Measurements from ENCODE around the gene ATP10A. TPM values are rescaled to one million over a fixed set of nuclear protein-coding genes. Genes with fewer than 3 reads are reported as not detected.

The ATP10A gene
- total RNA-seq, 1 donor from 2014 or later, result 0.17 TPM

DNA sequence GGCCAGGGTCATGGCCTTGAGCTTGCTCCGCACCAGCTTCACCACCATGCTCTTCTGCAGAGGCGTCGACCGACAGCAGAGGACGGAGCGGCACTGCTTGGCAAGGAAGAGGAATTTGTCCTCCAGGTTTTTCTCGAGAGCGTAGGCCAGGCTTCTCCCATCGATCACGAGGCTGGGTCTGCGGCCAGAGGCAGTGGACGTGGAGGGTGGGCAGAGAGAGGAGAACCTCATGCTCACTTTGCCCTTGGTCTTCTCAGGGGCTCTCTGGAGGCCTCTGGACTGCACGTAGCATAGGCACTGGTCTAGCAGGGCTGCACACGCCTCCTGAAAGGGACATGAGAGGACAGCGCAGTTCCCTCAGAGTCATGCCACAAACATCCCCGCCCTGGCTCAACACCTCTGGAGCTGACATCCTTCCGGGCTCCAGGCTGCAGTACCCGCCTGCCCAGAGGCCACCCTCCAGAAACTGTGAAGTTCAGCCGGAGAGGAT is 168.3 kb downstream of the ATP10A start:
- DNase-seq, result no peak

DNA sequence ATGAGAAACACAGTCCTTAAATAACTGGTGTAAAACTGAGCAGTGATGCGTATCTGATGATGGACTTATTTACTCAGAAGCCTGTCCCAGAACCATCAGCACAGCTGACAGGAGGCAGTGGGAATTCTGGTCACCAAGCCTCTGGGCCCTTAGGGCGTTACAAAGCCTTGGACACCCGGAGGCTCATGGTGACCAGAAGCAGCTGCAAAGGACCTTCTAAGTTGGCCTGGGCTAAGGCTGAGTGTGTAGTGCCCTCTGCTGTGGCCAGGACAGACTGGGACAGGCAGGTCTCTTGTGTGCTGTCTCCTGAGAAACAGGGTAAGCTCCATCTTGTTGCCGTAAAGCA is 168.9 kb downstream of the ATP10A start:
- DNase-seq, result no peak

DNA sequence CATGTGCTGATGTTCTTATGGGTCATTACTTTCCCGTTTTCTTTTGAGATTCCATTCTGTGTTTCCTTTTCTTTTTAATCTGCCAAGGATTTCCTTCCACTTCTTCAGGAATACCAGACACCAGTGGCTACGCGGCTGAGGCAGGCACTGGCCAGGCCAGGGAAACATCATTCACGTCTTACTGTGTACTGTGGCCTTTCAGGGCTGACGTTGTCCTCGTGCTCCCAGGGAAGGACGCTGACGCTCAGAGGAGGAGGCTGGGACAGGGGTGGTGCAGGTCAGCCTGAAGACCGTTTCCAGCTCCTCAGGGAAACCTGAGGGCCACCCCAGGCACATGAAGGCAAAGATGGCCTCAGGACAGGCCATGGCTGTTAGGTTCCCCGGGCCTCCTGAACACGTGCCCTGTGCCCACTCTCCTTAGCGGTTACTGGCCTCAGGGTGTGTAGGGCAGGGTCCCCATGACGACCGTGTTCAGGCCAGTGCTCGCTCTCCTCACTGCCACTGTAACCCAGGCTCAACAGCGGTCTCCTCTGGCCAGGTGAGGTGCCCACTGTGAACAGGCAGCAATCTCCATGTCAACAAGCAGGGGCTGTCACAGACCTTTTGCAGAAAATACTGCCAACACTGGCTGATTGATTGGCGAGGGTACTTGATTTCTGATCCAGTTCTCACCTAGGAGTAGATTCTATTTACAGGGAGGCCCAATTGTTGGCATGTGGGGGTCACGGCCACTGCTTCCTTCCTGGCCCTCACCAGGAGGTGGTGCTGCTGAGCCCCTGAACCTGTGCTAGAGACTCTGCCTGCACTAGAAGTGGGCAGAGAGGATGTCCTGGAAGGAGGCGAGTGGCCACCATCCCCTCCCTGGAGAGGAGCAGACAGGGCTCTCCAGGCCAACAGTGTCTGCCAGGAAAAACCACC is 169.5 kb downstream of the ATP10A start:
- DNase-seq, result no peak

DNA sequence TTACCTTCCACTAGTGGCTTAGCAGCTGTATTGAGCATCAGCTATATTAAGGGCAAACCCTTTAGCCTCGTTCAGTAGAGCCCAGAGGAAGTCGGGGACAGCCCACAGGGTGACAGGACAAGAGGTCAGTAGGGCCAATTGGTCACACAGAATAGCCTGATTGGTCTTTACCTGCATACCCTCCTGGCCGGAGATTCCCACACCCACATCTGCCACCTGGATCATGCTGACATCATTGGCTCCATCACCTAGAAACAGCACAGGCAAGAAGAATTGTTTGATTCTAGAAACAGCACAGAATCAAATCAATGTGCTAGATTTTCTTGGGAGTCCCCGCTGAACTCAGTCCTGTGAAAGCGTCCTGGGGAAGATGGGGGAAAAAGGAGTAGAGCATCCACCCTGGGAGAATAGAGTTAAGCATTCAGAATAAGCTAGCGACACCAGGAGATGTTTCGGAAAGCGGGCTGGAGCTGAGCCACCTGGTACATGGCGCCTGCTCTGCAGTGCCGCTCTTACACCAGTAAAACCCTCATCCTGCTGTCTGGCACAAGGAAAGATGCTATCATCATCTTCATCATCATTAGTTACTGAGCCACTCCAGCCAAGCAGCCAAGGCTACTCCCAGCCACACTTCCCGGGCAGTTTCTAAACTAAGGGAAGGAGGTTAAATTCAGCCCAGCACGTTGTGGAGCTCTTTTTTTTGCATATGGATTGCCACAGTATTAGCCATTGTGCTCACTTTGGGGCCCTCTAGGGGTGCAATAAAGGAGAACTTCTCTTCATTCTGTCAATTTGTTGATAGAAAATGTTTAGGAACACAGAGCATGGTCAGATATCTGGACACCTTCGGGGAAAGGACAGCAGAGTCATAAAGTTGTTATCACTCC is 171.3 kb downstream of the ATP10A start:
- no peak for DNase-seq

DNA sequence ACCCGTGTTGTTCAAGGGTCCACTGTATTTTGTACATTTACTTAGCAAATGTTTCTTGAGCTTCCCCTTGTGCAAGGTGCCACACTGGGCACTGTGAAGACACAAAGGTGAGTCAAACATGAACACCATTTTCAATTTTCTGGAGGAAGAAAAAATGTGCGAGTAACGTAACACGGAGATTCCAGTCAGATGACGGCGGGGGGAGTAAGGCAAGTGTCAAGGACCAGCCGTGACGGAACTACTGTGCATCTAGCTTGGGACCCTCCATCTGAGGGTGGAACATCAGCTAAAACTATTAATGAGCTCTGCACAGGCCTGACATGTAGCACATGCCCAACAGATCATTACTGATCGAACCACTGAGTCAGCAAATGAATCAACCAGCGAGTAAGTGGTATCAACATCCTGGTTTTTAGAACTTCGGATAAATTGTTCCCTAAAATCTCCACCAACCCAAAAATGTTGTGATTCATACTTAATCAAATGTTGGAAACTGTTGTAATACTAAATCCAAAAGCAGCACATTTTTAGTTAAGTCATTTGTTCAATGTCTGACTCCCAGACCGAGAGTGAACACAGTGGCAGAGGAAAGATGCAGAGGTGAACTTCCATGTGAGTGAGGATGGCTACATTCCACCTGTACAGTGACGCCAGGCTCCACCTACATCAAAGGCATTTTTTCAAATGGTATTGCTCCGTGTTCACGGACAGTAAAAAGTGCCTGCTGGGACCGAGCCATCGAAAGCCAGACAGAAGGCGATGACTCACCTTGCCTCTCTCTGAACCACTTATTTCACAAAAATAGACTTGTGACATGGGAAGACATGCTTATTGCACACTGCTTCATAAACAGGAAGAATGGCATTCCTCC is 172.2 kb downstream of the ATP10A start:
- no peak for DNase-seq

DNA sequence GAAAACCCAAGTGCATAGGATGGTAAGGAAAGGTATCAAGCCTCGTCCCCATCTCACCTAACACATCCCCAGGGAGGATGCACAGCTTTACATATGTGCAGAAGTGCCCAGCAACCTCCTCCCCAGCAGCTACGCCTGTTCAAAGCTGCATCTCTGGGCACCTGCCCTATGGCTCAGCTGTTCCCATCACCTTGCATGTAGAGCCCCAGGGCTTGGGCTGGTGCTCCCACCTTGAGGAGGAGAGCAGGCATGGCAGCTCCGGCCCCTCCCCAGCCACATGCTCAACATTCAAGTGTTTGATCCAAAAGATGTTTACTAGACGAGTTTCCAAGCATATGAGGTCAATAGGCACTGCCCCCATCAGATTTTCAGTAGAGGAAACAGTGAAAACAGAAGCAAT is 173.5 kb downstream of the ATP10A start:
- DNase-seq, result no peak

DNA sequence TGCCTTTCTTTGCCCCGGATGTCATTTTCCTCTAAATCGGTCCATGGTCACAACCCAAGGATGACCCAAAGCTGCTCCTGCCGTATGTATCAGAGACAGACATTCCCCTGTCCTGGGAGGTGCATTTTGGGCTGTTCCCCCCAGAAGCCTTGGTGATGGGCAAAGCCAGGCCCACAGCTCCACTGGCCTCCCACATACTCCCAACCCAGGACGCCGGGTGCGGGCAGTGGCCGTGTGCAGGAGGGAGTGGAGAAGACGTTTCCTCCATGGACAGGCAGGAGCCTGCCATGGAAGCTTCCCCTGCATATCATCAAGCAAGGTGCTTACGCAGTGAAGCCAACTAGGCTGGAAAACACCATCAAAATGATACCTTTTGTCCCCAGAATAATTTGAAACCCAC is 175.0 kb downstream of the ATP10A start:
- no peak for DNase-seq

DNA sequence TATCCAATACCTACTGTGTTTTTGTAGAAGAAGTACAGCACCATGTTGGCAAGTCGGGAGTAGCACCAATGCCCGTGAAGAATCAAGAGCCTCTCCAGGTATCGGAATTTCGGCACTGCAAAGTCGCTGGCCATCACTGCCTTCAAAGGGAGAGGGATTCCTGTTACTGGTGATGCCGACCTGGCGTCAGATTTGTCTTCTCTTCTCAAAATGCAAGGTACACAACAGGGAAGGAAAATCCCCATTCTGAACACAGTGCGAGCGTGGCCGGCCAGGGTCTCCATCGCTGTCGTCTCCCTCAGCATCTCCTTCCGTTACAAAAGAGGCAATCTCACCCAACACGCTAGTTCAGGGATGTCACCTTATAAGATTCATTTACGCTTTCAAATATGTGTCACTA is 175.4 kb downstream of the ATP10A start:
- no peak for DNase-seq

DNA sequence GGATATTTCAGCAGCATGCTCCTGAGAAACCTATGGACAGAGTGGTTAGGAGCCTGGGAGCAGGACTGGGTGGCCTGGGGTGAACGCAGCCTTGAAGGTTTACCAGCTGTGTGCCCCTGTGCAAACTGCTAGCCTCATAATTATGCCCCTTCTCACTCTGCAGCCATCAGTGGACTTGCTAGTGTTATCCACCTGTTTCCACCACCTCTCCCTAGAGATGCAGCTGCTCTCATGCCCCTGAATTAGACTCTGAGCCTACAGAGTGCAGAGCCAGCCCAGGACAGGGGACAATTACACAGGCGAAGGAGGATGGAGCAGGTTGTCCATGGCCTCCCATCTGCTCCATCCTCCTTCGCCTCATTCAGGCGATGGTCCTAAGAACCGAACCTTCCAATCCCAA is 175.9 kb downstream of the ATP10A start:
- DNase-seq, result no peak

DNA sequence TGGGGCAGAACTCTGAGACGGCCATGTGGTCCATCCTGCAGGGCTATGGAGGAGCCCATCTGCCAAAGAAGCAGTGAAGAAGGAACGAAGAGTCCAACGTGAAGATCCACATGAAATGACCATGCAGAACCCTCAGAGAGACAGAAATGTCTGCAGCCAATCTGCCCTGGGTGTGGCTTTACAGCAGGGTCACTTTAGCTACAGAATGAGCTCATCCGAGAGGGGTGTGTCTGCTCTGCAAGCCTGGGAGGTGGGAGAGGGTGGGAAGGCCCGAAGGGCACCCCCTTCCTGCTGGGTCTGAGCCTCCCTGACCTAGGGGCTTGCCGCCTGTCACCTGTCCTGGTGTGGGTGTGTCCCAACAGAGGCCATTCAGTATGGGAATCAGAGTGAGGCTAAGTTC is 176.3 kb downstream of the ATP10A start:
- DNase-seq, result no peak

DNA sequence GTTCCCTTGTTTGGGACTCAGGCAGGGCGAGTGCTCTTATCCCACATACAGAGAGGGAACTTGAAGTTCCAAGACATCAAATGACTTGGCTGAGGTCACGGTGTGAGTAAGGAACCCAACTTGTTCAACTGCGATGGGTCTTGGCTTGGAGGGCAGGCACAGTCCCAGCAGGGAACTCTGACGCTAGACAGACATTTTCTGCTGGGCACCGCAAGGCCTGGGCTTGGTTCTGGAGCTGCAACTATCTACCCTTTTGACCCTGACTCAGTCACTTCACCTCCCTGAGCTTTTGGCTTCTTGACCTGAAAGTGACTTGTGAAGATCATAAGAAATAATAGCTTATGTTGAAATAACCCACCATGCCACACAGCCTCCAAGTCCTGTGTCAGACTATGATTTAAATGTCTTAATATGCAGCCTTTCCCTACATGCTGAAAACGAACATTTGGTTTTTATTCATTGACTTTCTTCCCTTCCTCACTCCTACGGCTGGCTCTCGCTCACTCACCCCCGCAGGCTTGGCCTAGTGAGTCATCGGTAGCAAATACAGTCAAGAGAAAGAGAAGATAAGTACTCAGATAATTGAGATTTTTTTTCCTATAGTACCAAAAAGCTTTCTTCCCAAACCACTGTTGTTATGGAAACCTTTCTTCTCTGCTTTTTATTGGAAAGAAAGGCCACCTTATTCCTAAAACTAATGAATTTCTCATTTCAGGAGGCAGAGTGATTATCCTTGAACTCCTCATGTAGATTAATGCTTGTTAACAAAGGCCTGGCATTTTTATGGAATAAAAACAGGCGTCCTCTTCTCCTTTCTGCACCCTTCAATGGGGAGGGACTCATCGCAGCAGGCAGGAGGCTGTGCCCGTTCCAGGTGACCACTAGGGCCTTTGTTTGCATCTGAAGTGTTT is 178.4 kb downstream of the ATP10A start:
- DNase-seq, result no peak

DNA sequence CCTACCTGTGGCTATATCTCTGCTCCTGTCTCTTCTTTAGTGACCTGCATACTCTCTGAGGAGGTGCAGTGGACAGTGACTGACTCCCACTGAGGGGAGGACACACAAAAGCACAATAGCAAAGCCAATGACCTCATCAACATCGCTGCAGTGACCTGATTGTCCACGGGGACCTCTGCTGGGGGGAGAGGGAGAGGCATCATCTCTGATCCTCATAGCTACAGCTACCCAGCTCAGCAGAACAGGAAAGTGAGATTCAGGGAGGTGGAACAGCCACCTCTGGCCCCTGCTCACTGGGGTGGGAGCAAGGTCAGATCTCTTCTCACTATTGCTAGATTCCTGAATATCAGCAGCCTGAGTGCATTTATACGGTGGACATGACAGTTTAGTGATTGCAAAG is 179.2 kb downstream of the ATP10A start:
- no peak for DNase-seq

DNA sequence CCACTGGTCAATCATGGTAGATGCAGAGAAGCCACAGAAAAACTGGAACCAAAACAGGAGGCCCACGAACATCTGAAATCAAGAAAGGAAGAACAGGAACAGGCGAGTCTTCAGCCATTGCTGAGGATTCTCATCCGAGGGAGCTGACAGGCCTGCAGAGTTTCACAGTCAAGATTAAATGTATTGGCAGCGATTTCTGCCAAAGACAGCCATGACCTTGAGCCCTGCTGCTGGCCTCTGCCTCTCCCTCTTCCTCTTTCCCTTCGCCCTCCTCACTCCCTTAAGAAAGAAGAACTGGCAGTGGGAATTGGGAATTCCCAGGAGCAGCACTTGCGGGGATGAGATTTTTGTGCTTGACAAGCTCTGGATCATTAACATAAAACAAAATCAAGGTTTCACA is 179.7 kb downstream of the ATP10A start:
- no peak for DNase-seq

DNA sequence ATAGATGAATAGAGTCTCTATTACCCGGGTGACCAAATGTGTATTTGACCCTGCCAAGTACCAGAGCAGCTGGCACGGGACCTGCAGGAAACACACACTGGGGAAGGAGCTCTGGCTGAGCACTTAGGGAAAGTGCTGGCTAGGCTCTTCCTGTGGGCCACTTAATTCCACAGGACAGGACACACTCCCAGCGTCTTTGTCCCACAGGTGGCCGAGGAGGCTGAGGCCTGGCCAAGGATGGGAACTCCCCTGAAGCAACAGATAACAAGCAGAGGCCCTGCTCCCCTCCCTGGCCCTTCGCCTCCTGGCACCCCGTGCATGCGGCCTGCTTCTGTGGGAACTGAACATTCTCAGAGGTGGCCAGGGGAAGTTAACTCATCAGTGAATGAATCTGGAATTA is 180.8 kb downstream of the ATP10A start:
- no peak for DNase-seq

DNA sequence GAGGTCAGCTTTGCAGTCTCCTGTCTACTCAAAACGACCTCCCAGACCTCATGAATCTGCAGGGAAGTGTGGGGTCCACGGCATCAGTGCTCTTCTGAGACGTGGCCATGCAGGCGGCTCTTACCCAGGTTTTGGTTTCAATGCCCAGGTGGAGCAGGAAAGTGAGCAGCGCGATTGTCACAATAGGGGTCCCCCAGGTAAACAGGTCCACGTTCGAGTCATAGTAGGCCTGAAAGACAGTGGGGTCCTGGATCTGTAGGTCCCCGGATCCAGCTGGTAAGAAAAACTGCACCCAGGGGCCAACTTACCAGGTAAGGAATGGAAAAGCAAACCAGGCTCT is 182.5 kb downstream of the ATP10A start:
- DNase-seq, result no peak

DNA sequence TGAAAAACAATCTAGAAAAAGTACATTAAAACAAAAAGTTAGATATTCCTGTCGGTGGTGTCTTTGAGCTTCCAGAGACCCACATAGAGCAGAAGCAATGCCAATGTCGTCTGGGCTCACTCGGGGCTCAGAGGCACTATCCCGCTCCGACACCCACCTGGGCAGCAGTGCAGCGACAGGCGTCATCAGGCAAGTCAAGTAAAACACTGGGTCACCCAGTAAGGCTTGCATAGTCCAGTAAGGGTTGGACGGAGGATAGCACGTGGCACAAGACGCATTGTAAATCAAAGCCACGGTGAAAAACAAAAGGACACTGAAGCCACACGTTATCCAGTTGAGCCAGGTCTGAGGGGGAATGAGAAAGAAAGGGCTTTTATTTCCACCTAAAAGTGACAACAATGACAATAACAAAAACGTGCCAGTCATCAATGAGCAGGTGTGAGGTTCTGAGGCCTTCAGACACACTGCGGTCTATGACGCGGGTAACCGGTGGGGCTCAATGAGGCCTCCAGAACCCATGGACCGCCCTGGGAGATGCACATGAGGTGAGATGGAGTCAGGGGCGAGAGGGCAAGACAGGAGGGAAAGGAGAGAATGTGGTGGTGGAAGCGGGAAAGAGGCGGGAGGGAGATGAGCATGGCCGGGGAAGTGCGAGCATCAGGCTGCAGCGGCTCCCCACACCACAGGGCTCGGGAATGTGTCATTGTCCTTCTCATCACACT is 183.0 kb downstream of the ATP10A start:
- no peak for DNase-seq

DNA sequence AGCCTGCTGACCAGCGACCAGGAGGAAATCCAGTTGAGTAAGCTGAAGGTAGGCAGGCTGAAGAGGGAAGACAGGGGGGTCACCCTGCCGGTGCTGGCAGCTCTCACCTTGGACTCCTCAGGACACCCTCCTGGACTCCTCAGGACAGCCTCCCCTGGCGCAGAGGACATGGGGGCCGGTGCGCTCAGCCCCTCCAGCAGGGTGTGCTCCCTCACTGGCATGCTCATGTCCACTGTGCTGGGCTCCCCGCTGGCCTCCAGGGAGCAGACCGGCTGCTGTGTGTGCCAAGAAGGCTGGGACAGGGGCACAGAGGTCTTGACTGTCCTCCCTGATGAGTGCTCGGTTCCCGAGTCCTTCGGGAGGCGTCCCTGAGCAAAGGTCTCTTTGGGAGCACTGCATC is 183.6 kb downstream of the ATP10A start:
- no peak for DNase-seq

DNA sequence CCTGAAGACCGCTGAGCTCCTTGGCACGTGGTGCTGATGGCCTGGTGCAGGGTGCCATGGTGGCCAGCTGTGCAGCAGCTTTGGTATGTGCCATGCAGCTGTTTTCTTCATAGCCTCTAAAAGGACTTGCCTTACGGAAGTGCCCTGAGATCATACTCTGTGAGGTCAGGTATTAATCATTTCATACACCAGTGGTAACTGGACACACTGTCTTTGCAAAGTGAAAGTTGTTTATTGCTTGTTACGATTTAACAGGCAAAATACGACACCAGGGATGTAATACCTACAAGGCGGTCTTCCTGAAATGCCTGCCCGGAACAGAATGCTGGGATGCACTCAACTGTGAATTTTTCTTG is 184.6 kb downstream of the ATP10A start:
- DNase-seq, result no peak

DNA sequence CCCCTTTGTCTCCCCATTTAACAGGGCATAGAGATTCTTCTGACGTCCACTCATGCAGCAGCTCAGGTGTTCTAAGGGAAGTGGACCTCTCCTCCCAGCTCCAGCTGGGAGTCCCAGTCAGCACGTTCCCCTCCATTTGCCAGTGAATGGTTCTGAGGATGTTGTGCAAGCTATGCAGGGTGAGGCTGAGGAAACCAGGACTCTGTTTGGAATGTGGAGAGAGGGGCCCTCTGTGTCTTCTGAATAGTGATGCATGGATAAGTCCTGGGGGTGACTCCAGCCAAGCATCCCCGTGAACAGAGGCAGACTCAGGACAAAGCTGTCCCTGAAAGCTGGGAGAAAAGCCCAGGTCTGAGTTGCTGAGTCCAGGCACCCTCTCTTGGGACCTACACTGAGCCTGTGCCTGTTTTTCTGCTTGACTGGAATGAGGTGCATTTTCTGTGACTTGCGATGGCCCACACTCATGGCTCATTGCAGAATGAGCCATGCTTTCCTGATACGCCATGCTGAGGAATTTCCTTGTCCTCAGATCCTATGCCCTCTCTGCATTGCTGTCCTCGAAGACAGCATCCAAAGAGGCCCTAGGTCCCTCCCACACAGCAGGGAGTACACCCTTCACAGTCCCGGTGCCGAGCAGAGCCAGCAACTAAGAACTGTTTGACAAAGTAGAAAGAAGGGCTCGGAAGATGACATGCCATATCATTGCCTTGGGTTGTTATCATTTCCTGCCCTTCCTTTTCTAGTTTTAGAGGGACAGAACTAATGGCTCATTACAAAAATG is 185.2 kb downstream of the ATP10A start:
- no peak for DNase-seq

DNA sequence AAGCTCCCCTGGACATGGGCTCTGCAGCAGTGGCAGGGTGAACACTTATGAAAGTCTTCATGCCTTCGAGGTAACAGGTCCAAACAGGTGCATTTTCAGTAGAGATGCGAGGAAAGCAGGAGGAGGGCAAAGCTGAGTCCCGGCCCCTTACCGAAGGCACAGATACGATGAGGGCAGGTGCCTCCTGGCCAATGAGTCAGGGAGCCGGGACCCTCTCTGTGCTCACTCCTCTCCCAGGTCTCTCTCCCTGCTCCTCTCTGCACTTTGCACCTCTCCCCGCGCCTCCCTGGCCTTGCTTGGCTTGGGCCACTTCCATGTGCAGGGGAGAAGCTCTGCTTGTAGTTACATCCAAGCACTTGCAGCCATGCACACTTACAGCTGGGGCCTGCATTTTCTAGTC is 187.1 kb downstream of the ATP10A start:
- DNase-seq, result no peak

Data from dermis blood vessel endothelial cell (primary cell).